Cardiac muscle cell (in vitro differentiated cells and primary cell): Measurements from ENCODE around the gene BRD7. TPM values are rescaled to one million over a fixed set of nuclear protein-coding genes. Genes with fewer than 3 reads are reported as not detected.
A peak's percentile ranks its signal among the peaks of the same experiment; 100 is the strongest.

ENCODE experiments used
- DNase-seq, 2 donors: peaks; one replicate each; pipeline versions ENCODE4 v3.0.0 to v3.0.0-alpha.2; 2010 to 2017; ENCODE audit warnings: low read depth in 1 of 2, low spot score in 1 of 2
- H3K27ac ChIP-seq: fragments of 200-600 bp; sonication (generic); 2 replicates; pipeline ENCODE4 v1.5.1; 2016
- H3K27me3 ChIP-seq: fragments of 200-600 bp; sonication (generic); 2 replicates; pipeline ENCODE4 v1.6.0; 2016; ENCODE audit warnings: control low read depth
- H3K36me3 ChIP-seq: fragments of 200-600 bp; sonication (generic); 2 replicates; pipeline ENCODE4 v1.5.1; 2016; ENCODE audit warnings: control low read depth
- H3K4me1 ChIP-seq: fragments of 200-600 bp; sonication (generic); 2 replicates; pipeline ENCODE4 v1.8.1; 2017; ENCODE audit warnings: low read depth, mild to moderate bottlenecking, mixed run types
- H3K4me3 ChIP-seq: fragments of 200-600 bp; sonication (generic); 2 replicates; pipeline ENCODE4 v1.5.1; 2016; ENCODE audit warnings: mild to moderate bottlenecking
- H3K9me3 ChIP-seq: fragments of 200-600 bp; sonication (generic); 2 replicates; pipeline ENCODE4 v1.5.1; 2017; ENCODE audit warnings: low read depth, mild to moderate bottlenecking, control low read depth
- polyA plus RNA-seq: library from polyadenylated mRNA; unstranded; fragments of >200 nt; fragmentation: Nextera tagmentation; extraction: Ambion mirVana; gene quantifications from 2 replicates; pipeline ENCODE4 v1.2.1, GENCODE V29; 2016
- total RNA-seq: library from RNA; depleted of rRNA; stranded (reverse); fragments of >200 nt; gene quantifications from 2 replicates; pipeline ENCODE4 v1.2.3, GENCODE V29; 2016
- TF ChIP-seq, protein P1 (sequence below): IDR thresholded peaks from 2 replicates; pipeline ENCODE4 v1.5.1; 2012; ENCODE audit warnings: low read depth, mild to moderate bottlenecking, low read length

Gene BRD7
- total and polyA plus RNA-seq, 2 experiments from 2014 or later = 80.1 to 89.2 TPM

DNA sequence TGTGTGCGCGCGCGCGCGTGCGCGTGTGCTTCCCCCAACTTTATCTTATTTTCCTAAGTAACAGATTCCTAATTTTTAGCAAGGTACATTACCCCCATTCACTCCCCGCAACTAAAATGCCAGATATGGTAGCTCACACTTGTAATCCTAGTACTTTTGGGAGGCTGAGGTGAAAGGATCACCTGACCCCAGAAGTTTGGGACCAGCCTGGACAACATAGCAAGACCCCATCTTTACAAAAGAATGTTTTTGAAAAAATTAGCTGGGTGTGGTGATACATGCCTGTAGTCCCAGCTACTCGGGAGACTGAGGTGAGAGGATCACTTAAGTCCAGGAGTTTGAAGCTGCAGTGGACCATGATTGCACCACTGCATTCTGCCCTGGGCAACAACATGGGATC lies 5.1 kb downstream of the BRD7 start:
- peaks cover 35% of the 10 kb centered on the region for H3K36me3 ChIP-seq
- TF ChIP-seq, protein P1, sequence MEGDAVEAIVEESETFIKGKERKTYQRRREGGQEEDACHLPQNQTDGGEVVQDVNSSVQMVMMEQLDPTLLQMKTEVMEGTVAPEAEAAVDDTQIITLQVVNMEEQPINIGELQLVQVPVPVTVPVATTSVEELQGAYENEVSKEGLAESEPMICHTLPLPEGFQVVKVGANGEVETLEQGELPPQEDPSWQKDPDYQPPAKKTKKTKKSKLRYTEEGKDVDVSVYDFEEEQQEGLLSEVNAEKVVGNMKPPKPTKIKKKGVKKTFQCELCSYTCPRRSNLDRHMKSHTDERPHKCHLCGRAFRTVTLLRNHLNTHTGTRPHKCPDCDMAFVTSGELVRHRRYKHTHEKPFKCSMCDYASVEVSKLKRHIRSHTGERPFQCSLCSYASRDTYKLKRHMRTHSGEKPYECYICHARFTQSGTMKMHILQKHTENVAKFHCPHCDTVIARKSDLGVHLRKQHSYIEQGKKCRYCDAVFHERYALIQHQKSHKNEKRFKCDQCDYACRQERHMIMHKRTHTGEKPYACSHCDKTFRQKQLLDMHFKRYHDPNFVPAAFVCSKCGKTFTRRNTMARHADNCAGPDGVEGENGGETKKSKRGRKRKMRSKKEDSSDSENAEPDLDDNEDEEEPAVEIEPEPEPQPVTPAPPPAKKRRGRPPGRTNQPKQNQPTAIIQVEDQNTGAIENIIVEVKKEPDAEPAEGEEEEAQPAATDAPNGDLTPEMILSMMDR = no peak
- H3K9me3 ChIP-seq = no peaks in the 10 kb centered on the region

DNA sequence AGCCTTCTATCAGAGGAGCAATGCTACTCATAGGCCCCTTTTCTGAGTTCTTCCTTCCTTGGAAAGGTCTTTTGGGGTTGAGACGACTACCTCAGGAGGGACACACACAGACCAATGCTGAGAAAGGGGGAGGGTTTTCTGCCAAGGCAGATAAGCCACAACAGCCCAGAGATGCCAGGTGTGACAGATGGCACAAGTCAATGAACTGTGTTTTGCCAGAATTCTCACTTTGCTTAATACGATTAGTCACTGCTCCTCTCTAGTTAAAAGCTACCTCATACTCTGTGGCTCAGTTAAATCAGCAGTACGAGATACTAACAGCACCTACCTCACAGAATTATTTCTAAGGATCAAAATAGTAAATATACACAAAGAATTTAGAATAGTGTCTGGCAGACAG lies 8.0 kb downstream of the BRD7 start:
- no peak for DNase-seq
- no peaks in the 10 kb centered on the region for H3K27me3 ChIP-seq
- no peaks in the 10 kb centered on the region for H3K9me3 ChIP-seq
- peaks cover 3% of the 10 kb centered on the region for H3K4me1 ChIP-seq
- TF ChIP-seq, protein P1 = no peak
- peaks cover 26% of the 10 kb centered on the region for H3K36me3 ChIP-seq
- no peak overlapping the region for H3K27ac ChIP-seq
- no peak overlapping the region for H3K4me3 ChIP-seq

More for the DNA sequence above, 5.1 kb downstream of the BRD7 start:
- Histone ChIP-seq H3K4me3 (no peak overlapping the region), H3K4me1 (peaks cover 10% of the 10 kb centered on the region), H3K27me3 (no peaks in the 10 kb centered on the region), H3K27ac (no peak overlapping the region)
- no peak for DNase-seq

DNA sequence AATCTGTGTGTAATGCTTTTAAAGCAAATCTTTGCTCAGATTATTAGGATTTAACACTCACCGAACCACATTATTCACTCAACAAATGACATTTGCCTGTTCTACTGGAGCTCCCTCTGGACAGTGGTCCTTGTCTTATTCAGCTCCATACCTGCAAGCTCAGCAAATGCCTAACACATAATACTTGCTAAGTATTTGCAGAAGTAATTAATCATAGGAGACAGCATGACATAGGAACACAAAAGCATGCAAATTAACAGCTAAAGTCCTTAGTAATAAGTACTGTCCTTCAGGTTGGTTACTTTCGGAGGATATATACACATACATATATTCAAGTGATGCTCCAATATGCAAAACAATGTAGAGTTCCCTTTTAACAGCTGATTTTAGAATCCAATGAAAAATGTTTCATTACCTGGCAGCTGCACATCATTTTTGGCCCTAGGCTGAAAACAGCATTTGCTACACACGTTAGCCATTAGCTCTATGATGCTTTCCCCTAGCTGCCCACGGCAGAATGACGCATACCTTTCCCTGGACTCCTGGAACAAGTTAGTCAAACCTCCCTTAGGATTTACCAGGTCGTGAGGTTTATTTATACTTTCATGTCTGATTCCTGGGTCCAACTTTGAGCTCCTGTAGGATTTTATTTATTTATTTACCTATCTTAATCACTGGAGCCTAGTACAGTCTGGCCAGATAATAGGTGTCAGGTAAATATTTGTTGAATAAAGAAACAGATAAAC lies 8.6 kb downstream of the BRD7 start:
- no peak for DNase-seq
- TF ChIP-seq, protein P1 = no peak
- no peaks in the 10 kb centered on the region for H3K4me1 ChIP-seq
- peaks cover 26% of the 10 kb centered on the region for H3K36me3 ChIP-seq
- no peaks in the 10 kb centered on the region for H3K9me3 ChIP-seq
- no peak overlapping the region for H3K4me3 ChIP-seq
- no peaks in the 10 kb centered on the region for H3K27me3 ChIP-seq
- H3K27ac ChIP-seq = no peak overlapping the region

DNA sequence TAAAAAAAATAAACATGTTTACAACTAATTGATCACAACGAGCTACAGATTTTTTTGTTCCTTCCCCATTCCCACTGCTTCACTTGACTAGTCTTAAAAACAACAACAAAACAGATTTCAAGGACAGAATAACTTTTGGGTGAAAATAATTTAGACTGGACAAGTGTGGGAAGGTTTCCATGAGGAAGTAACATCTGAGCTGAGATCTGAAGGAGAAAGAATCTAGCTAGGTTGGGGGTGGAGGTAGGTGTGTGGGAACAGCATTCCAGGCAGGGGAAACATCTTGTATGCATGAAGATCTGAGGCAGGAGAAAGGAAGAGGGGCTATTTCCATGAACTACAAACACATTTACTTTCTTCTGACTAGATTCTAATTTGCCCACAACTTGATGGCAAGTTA lies 9.2 kb downstream of the BRD7 start:
- Histone ChIP-seq H3K4me3 (no peak overlapping the region), H3K27me3 (no peaks in the 10 kb centered on the region), H3K4me1 (no peaks in the 10 kb centered on the region), H3K36me3 (peaks cover 22% of the 10 kb centered on the region), H3K9me3 (no peaks in the 10 kb centered on the region), H3K27ac (no peak overlapping the region)
- DNase-seq = no peak
- TF ChIP-seq, protein P1 = no peak

DNA sequence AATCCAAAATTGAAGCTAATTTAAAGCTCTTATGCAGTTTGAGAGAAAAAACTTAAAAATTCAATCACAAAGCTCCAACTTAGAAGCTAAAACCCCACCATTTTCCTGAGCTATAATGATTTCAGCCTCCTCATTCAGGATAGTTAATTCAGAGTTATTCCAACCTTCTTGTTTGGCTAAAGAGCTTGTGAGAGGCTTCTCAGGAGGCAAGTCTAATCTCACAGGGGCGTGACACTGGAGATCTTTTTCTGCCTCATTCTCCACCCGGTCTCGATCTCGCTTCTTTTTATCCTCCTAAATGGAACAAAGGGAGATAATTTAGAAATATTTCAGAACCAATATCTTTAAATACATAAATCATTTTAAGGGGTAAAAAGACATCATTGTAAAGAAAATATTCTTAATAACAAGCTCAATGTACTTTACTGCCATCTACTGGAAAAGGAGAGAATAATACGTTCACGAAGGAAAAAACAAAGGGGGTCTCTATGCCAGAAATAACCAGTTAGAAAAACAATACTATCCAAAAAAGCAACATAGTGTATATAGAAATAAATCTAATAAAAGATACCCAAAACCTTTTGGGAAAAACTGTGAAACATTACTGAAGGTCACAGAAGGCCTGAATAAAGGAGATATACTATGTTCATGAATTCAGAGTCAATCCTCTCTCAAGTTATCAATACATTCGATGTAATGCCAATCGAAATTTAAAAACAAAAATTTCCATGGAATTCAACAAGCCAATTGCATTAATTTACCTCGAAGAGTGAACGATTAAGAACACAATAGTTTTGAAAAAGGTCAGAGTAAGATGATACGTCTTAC lies 13.9 kb downstream of the BRD7 start:
- H3K36me3 ChIP-seq = peaks cover 34% of the 10 kb centered on the region
- H3K9me3 ChIP-seq = no peaks in the 10 kb centered on the region
- DNase-seq = peak; percentile 23 to 33
- no peaks in the 10 kb centered on the region for H3K4me1 ChIP-seq
- H3K4me3 ChIP-seq = no peak overlapping the region
- TF ChIP-seq, protein P1 = peak; percentile 61
- H3K27me3 ChIP-seq = no peaks in the 10 kb centered on the region
- H3K27ac ChIP-seq = no peak overlapping the region
